OCI-LY7 (cell line): ENCODE measurements around the gene FCMR.

Experiments used
- EZH2phosphoT487 ChIP-seq: fragments of 200-600 bp; sonication (generic); IDR thresholded peaks from 2 replicates; pipeline ENCODE4 v1.6.1; 2018; ENCODE audit warnings: low read depth, borderline replicate concordance, mild to moderate bottlenecking, mixed run types, antibody characterized with exemption, low read length, moderate library complexity, mixed read lengths
- TF ChIP-seq, protein P1 (sequence below): fragments of 200-600 bp; sonication (generic); conservative IDR thresholded peaks from 2 replicates; pipeline ENCODE4 v1.5.1; 2014; ENCODE audit warnings: mild to moderate bottlenecking, antibody characterized with exemption, low read length, moderate library complexity, mixed read lengths

- TF ChIP-seq, protein P1, sequence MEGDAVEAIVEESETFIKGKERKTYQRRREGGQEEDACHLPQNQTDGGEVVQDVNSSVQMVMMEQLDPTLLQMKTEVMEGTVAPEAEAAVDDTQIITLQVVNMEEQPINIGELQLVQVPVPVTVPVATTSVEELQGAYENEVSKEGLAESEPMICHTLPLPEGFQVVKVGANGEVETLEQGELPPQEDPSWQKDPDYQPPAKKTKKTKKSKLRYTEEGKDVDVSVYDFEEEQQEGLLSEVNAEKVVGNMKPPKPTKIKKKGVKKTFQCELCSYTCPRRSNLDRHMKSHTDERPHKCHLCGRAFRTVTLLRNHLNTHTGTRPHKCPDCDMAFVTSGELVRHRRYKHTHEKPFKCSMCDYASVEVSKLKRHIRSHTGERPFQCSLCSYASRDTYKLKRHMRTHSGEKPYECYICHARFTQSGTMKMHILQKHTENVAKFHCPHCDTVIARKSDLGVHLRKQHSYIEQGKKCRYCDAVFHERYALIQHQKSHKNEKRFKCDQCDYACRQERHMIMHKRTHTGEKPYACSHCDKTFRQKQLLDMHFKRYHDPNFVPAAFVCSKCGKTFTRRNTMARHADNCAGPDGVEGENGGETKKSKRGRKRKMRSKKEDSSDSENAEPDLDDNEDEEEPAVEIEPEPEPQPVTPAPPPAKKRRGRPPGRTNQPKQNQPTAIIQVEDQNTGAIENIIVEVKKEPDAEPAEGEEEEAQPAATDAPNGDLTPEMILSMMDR, result no peak
- no peak for TF ChIP-seq EZH2phosphoT487
These were observed 29.3 kb downstream of the FCMR start for GRCh38 chr1:206892351-206892984.
